HCT116 (cell line): ENCODE measurements around the gene DAAM1. TPM values are rescaled to one million over a fixed set of nuclear protein-coding genes. Genes with fewer than 3 reads are reported as not detected.

ENCODE experiments used
- ATAC-seq: fragments of 200-7000 bp; cut with Tn5 transposase; 2 replicates; pipeline ENCODE4 v1.9.1; 2020; ENCODE audit warnings: mild to moderate bottlenecking, moderate library complexity
- BruUV-seq: library from RNA; stranded (reverse); fragments of 400-500 nt; replicated peaks from 2 replicates; lab custom pipeline; 2021; lab: Mats Ljungman, UMichigan
- CTCF ChIA-PET: fragments of 300-600 bp; sonication (Branson Sonifier 250); formaldehyde crosslinking; loops from one replicate; lab custom pipeline; 2021; ENCODE audit warnings: antibody characterized with exemption; lab: Charles Lee
- POLR2A ChIA-PET: fragments of 300-600, 350-600 bp; sonication (Branson Sonifier 250); formaldehyde crosslinking; loops from one replicate; lab custom pipeline; 2021; ENCODE audit warnings: antibody characterized with exemption; lab: Charles Lee
- RAD21 ChIA-PET, 2 experiments: fragments of 300-600 bp; sonication (Branson Sonifier 250); formaldehyde crosslinking; loops; one replicate each; lab custom pipeline; 2023; ENCODE audit warnings: low total read pairs in 2 of 2; ENCODE audit not compliant: uncharacterized antibody in 2 of 2, unreplicated experiment in 2 of 2, low non-redundant PET in 1 of 2; lab: Charles Lee
- DNase-seq: peaks from one replicate; pipeline ENCODE4 v3.0.0-alpha.2; 2010; ENCODE audit warnings: low read depth, low spot score
- H2AFZ ChIP-seq: fragments of 200-600 bp; shearing (Covaris generic), sonication (generic); 2 replicates; pipeline ENCODE4 v1.6.1; 2017; ENCODE audit warnings: low read depth, mixed run types, mixed read lengths, antibody characterized with exemption, low read length; ENCODE audit not compliant: poor library complexity, severe bottlenecking
- H3K27ac ChIP-seq: 2 replicates; pipeline ENCODE4 v1.5.1; 2012; ENCODE audit warnings: low read depth, low read length
- H3K27me3 ChIP-seq: fragments of 200-600 bp; sonication (generic); 2 replicates; pipeline ENCODE4 v1.6.1; 2016; ENCODE audit warnings: mixed run types, low read length, mixed read lengths; ENCODE audit not compliant: insufficient read depth
- H3K36me3 ChIP-seq, 2 experiments: fragments of 200-500 bp in 1 of 2; fragments of 200-600 bp in 1 of 2; sonication (Bioruptor generic) in 1 of 2; sonication (generic) in 1 of 2; 2 replicates each; pipeline versions ENCODE4 v1.5.1 to v1.6.1; 2014 to 2016; ENCODE audit warnings: low read length in 2 of 2, inconsistent platforms in 1 of 2, mixed read lengths in 1 of 2, mixed run types in 1 of 2; ENCODE audit not compliant: insufficient read depth in 2 of 2, control insufficient read depth in 1 of 2
- H3K4me1 ChIP-seq, 2 experiments: fragments of 200-600 bp in 1 of 2; sonication (generic) in 1 of 2; 2 replicates each; pipeline versions ENCODE4 v1.5.1 to v1.6.1; 2012 to 2017; ENCODE audit warnings: low read length in 2 of 2, inconsistent platforms in 1 of 2, mild to moderate bottlenecking in 1 of 2, mixed read lengths in 1 of 2, mixed run types in 1 of 2, moderate library complexity in 1 of 2; ENCODE audit not compliant: insufficient read depth in 2 of 2, control insufficient read depth in 1 of 2
- H3K4me2 ChIP-seq: fragments of 200-600 bp; sonication (generic); 2 replicates; pipeline ENCODE4 v1.6.1; 2017; ENCODE audit warnings: mixed run types, low read length, mixed read lengths
- H3K4me3 ChIP-seq, 2 experiments: fragments of 200-600 bp in 1 of 2; sonication (generic) in 1 of 2; replicated peaks in 1 of 2; 2 replicates each; pipeline ENCODE4 v1.5.1; 2011 to 2016; ENCODE audit warnings: low read length in 2 of 2, control low read depth in 1 of 2, low read depth in 1 of 2, mild to moderate bottlenecking in 1 of 2, mixed read lengths in 1 of 2, mixed run types in 1 of 2
- H3K79me2 ChIP-seq: fragments of 200-600 bp; sonication (generic); 2 replicates; pipeline ENCODE4 v1.6.1; 2017; ENCODE audit warnings: mild to moderate bottlenecking, mixed run types, low read length, moderate library complexity, mixed read lengths; ENCODE audit not compliant: insufficient read depth
- H3K9ac ChIP-seq: fragments of 200-600 bp; sonication (generic); 2 replicates; pipeline ENCODE4 v1.6.1; 2016; ENCODE audit warnings: low read length, mixed read lengths
- H3K9me2 ChIP-seq: fragments of 200-600 bp; sonication (generic), shearing (Covaris generic); 2 replicates; pipeline ENCODE4 v1.6.1; 2017; ENCODE audit warnings: mixed run types, mild to moderate bottlenecking, moderate library complexity; ENCODE audit not compliant: insufficient read depth
- H3K9me3 ChIP-seq, 2 experiments: fragments of 200-500 bp in 1 of 2; fragments of 200-600 bp in 1 of 2; sonication (Bioruptor generic) in 1 of 2; sonication (generic) in 1 of 2; 2 replicates each; pipeline ENCODE4 v1.6.1; 2014 to 2017; ENCODE audit warnings: low read length in 2 of 2, mixed read lengths in 2 of 2, inconsistent platforms in 1 of 2, low read depth in 1 of 2, mild to moderate bottlenecking in 1 of 2, mixed run types in 1 of 2, moderate library complexity in 1 of 2; ENCODE audit not compliant: control insufficient read depth in 1 of 2, insufficient read depth in 1 of 2
- H4K20me1 ChIP-seq: fragments of 200-600 bp; sonication (generic), shearing (Covaris generic); 2 replicates; pipeline ENCODE4 v1.6.1; 2017; ENCODE audit warnings: mixed run types, mild to moderate bottlenecking, moderate library complexity; ENCODE audit not compliant: insufficient read depth
- CEBPB ChIP-seq: IDR thresholded peaks from 2 replicates; pipeline ENCODE4 v1.6.1; 2012; ENCODE audit warnings: low read depth
- EGR1 ChIP-seq: IDR thresholded peaks from 2 replicates; pipeline ENCODE4 v1.6.1; 2012; ENCODE audit warnings: low read depth
- ELF1 ChIP-seq: IDR thresholded peaks from 2 replicates; pipeline ENCODE4 v1.6.1; 2012; ENCODE audit warnings: low read depth, borderline replicate concordance
- POLR2AphosphoS5 ChIP-seq: IDR thresholded peaks from 2 replicates; pipeline ENCODE4 v1.6.1; 2011; ENCODE audit warnings: mild to moderate bottlenecking, low read depth, low read length, moderate library complexity
- SIN3A ChIP-seq: IDR thresholded peaks from 2 replicates; pipeline ENCODE4 v1.6.1; 2012; ENCODE audit warnings: low read depth
- SP1 ChIP-seq: IDR thresholded peaks from 2 replicates; pipeline ENCODE4 v1.6.1; 2012; ENCODE audit warnings: low read depth
- ZFX ChIP-seq: fragments of 450-650 bp; IDR thresholded peaks from 2 replicates; pipeline ENCODE4 v1.6.1; 2017
- intact Hi-C: fragments of 100-400 bp; cut with micrococcal nuclease; formaldehyde crosslinking; loops from 2 replicates; pipeline ENCODE4 v1.10.0; 2022
- total RNA-seq: library from RNA; stranded (reverse); gene quantifications from one replicate; pipeline ENCODE4 v1.2.1, GENCODE V29; 2021; ENCODE audit not compliant: unreplicated experiment
- TF ChIP-seq, protein P1 (sequence below), 3 experiments: fragments of 200-600 bp in 1 of 3; sonication (generic) in 1 of 3; IDR thresholded peaks in 2 of 3; conservative IDR thresholded peaks in 1 of 3; 2 replicates each; pipeline ENCODE4 v1.5.1; 2012 to 2017; ENCODE audit warnings: low read depth in 2 of 3, low read length in 2 of 3, antibody characterized with exemption in 1 of 3, borderline replicate concordance in 1 of 3, control low read depth in 1 of 3, mild to moderate bottlenecking in 1 of 3, mixed read lengths in 1 of 3, mixed run types in 1 of 3, moderate library complexity in 1 of 3; ENCODE audit not compliant: insufficient read depth in 1 of 3
- TF ChIP-seq, protein P2 (sequence below): IDR thresholded peaks from 2 replicates; pipeline ENCODE4 v1.6.1; 2012; ENCODE audit warnings: low read depth

DAAM1 gene
- total RNA-seq, 1 experiment from 2014 or later: 10.7 TPM

DNA sequence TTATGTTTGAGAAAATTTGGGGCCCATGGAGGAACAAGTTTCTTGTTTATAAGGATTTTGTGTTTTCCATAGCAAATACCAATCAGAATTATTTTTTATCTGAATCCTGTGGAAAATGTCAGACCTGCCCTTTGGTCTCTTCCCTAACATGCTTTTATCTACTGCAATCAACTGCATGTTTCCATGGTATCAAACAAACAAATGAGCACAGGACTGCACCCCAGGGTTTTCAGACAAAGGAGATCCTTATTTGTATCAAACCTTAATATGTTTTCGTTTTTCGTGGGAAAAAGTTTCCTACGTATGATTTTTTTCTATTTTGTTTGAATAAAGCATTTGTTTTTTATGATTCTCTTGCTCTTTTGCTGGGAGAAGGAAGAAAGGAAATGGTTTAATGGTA lies 185.6 kb downstream of the DAAM1 start:
- H3K9me3 ChIP-seq: no peaks in the 10 kb centered on the region
- no peak overlapping the region for H2AFZ ChIP-seq
- TF ChIP-seq ELF1: no peak
- TF ChIP-seq, protein P1, sequence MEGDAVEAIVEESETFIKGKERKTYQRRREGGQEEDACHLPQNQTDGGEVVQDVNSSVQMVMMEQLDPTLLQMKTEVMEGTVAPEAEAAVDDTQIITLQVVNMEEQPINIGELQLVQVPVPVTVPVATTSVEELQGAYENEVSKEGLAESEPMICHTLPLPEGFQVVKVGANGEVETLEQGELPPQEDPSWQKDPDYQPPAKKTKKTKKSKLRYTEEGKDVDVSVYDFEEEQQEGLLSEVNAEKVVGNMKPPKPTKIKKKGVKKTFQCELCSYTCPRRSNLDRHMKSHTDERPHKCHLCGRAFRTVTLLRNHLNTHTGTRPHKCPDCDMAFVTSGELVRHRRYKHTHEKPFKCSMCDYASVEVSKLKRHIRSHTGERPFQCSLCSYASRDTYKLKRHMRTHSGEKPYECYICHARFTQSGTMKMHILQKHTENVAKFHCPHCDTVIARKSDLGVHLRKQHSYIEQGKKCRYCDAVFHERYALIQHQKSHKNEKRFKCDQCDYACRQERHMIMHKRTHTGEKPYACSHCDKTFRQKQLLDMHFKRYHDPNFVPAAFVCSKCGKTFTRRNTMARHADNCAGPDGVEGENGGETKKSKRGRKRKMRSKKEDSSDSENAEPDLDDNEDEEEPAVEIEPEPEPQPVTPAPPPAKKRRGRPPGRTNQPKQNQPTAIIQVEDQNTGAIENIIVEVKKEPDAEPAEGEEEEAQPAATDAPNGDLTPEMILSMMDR (IDR thresholded peaks at IDR 0.05 in 2 of 3, conservative IDR thresholded peaks at IDR 0.05 in 1 of 3; ENCODE audit: borderline replicate concordance in 1 of 3, insufficient read depth in 1 of 3, low read depth in 2 of 3, low read length in 2 of 3): no peak
- H3K27me3 ChIP-seq: no peaks in the 10 kb centered on the region
- CTCF ChIA-PET: no interaction called here
- ATAC-seq (no peak), DNase-seq (no peak)
- no peaks in the 10 kb centered on the region for H3K4me1 ChIP-seq
- H3K4me2 ChIP-seq: no peak overlapping the region
- BruUV-seq: no TSS peak
- H3K36me3 ChIP-seq: no peaks in the 10 kb centered on the region
- H3K79me2 ChIP-seq: no peaks in the 10 kb centered on the region
- POLR2A ChIA-PET: no interaction called here
- no peak overlapping the region for H3K9ac ChIP-seq
- no peak overlapping the region for H3K4me3 ChIP-seq
- H4K20me1 ChIP-seq: no peaks in the 10 kb centered on the region
- 0 out of 2 replicates have a peak, but pooled peaks cover 2% of the 10 kb centered on the region for H3K9me2 ChIP-seq
- H3K27ac ChIP-seq: no peak overlapping the region
- RAD21 ChIA-PET: no interaction called here
- intact Hi-C loops: no loop called here

DNA sequence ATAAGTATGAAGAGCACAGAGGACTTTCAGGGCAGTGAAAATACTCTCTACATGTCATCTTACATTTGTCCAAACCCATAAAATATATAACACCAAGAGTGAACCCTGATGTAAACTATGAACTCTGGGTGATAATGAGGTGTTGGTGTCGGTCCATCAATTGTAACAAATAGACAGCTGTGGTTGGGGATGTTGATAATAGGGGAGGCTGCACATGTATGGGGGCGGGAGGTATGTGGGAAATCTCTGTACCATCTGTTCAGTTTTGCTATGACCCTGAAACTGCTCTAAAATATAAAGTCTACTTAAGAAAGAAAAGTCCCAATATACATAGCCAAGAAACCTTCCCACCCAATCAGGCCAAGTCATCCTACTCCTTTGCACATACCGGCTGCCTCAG lies 188.2 kb downstream of the DAAM1 start:
- POLR2A ChIA-PET: no interaction called here
- RAD21 ChIA-PET: no interaction called here
- BruUV-seq: no TSS peak
- TF ChIP-seq SIN3A: no peak
- TF ChIP-seq EGR1: no peak
- no peak for TF ChIP-seq POLR2AphosphoS5
- TF ChIP-seq, protein P2, sequence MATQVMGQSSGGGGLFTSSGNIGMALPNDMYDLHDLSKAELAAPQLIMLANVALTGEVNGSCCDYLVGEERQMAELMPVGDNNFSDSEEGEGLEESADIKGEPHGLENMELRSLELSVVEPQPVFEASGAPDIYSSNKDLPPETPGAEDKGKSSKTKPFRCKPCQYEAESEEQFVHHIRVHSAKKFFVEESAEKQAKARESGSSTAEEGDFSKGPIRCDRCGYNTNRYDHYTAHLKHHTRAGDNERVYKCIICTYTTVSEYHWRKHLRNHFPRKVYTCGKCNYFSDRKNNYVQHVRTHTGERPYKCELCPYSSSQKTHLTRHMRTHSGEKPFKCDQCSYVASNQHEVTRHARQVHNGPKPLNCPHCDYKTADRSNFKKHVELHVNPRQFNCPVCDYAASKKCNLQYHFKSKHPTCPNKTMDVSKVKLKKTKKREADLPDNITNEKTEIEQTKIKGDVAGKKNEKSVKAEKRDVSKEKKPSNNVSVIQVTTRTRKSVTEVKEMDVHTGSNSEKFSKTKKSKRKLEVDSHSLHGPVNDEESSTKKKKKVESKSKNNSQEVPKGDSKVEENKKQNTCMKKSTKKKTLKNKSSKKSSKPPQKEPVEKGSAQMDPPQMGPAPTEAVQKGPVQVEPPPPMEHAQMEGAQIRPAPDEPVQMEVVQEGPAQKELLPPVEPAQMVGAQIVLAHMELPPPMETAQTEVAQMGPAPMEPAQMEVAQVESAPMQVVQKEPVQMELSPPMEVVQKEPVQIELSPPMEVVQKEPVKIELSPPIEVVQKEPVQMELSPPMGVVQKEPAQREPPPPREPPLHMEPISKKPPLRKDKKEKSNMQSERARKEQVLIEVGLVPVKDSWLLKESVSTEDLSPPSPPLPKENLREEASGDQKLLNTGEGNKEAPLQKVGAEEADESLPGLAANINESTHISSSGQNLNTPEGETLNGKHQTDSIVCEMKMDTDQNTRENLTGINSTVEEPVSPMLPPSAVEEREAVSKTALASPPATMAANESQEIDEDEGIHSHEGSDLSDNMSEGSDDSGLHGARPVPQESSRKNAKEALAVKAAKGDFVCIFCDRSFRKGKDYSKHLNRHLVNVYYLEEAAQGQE: no peak
- no peak for TF ChIP-seq CEBPB
- TF ChIP-seq ZFX: no peak
- TF ChIP-seq SP1: no peak
- TF ChIP-seq, protein P1 (IDR thresholded peaks at IDR 0.05 in 2 of 3, conservative IDR thresholded peaks at IDR 0.05 in 1 of 3; ENCODE audit: borderline replicate concordance in 1 of 3, insufficient read depth in 1 of 3, low read depth in 2 of 3, low read length in 2 of 3): no peak

More for the DNA sequence above, 188.2 kb downstream of the DAAM1 start:
- Histone ChIP-seq H3K27me3 (no peaks in the 10 kb centered on the region), H3K79me2 (no peaks in the 10 kb centered on the region), H3K4me1 (no peaks in the 10 kb centered on the region), H3K4me2 (no peak overlapping the region), H2AFZ (no peak overlapping the region), H4K20me1 (no peaks in the 10 kb centered on the region), H3K9me2 (0 out of 2 replicates have a peak, but pooled peaks cover 2% of the 10 kb centered on the region), H3K9me3 (no peaks in the 10 kb centered on the region), H3K9ac (no peak overlapping the region), H3K4me3 (no peak overlapping the region), H3K27ac (no peak overlapping the region), H3K36me3 (no peaks in the 10 kb centered on the region)
- intact Hi-C loops: no loop called here
- CTCF ChIA-PET: no interaction called here
- ATAC-seq (no peak), DNase-seq (no peak)
